H1 (cell line): ENCODE data around the gene DNMT1. TPM values are rescaled to one million over a fixed set of nuclear protein-coding genes. Genes with fewer than 3 reads are reported as not detected.

ENCODE experiments used
- BRCA1 ChIP-seq: IDR thresholded peaks from 2 replicates; pipeline ENCODE4 v1.6.1; 2012; ENCODE audit warnings: low read depth, low read length, improper control_type of control experiment
- GTF2F1 ChIP-seq: IDR thresholded peaks from 2 replicates; pipeline ENCODE4 v1.6.1; 2012; ENCODE audit warnings: low read depth, low read length, improper control_type of control experiment, borderline replicate concordance
- RXRA ChIP-seq: IDR thresholded peaks from 2 replicates; pipeline ENCODE4 v1.6.1; 2011; ENCODE audit warnings: low read depth, mild to moderate bottlenecking, low read length, moderate library complexity; ENCODE audit not compliant: insufficient read depth
- SP1 ChIP-seq: IDR thresholded peaks from 2 replicates; pipeline ENCODE4 v1.6.1; 2011; ENCODE audit warnings: low read depth, low read length
- SUZ12 ChIP-seq: fragments of 200-600 bp; sonication (generic); IDR thresholded peaks from 2 replicates; pipeline ENCODE4 v1.6.1; 2012; ENCODE audit warnings: mild to moderate bottlenecking, inconsistent platforms, low read length, moderate library complexity, mixed read lengths
- polyA plus RNA-seq, 7 experiments: library from polyadenylated mRNA; depleted of rRNA in 3 of 7; stranded (reverse) in 5 of 7; unstranded in 2 of 7; fragments of >200 nt in 5 of 7; fragments of 200-250 nt in 2 of 7; gene quantifications; 1 replicate in 5 of 7; 2 replicates in 1 of 7; 4 replicates in 1 of 7; pipeline versions ENCODE4 v1.2.1 to v1.2.3, GENCODE V29; 2011 to 2013; ENCODE audit warnings: missing spikeins in 2 of 7, mixed read lengths in 2 of 7
- total RNA-seq: library from RNA; stranded (reverse); fragmentation: NEBNext Ultra II Directional; extraction: Animal tissue kit (Norgen Biotek cat#: 25700); gene quantifications from 2 replicates; pipeline ENCODE4 v1.2.1, GENCODE V29; 2021
- TF ChIP-seq, protein P1 (sequence below): IDR thresholded peaks from 2 replicates; pipeline ENCODE4 v1.6.1; 2012; ENCODE audit warnings: low read length, inconsistent platforms
- TF ChIP-seq, protein P2 (sequence below): IDR thresholded peaks from 2 replicates; pipeline ENCODE4 v1.6.1; 2011; ENCODE audit warnings: low read depth, mild to moderate bottlenecking, low read length; ENCODE audit not compliant: insufficient read depth

Gene DNMT1
- total and polyA plus RNA-seq, 2 of the 8 experiments (the other 6 are each of a cell fraction or from before 2014, with no cell fraction given), result 101 to 210 TPM

DNA sequence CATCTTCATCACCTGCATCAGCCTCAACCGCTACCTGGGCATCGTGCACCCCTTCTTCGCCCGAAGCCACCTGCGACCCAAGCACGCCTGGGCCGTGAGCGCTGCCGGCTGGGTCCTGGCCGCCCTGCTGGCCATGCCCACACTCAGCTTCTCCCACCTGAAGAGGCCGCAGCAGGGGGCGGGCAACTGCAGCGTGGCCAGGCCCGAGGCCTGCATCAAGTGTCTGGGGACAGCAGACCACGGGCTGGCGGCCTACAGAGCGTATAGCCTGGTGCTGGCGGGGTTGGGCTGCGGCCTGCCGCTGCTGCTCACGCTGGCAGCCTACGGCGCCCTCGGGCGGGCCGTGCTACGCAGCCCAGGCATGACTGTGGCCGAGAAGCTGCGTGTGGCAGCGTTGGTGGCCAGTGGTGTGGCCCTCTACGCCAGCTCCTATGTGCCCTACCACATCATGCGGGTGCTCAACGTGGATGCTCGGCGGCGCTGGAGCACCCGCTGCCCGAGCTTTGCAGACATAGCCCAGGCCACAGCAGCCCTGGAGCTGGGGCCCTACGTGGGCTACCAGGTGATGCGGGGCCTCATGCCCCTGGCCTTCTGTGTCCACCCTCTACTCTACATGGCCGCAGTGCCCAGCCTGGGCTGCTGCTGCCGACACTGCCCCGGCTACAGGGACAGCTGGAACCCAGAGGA lies 80.6 kb downstream of the DNMT1 start (continued):
- TF ChIP-seq SUZ12 (no peak), GTF2F1 (no peak), RXRA (no peak), SP1 (no peak), BRCA1 (no peak)
- TF ChIP-seq, protein P1, sequence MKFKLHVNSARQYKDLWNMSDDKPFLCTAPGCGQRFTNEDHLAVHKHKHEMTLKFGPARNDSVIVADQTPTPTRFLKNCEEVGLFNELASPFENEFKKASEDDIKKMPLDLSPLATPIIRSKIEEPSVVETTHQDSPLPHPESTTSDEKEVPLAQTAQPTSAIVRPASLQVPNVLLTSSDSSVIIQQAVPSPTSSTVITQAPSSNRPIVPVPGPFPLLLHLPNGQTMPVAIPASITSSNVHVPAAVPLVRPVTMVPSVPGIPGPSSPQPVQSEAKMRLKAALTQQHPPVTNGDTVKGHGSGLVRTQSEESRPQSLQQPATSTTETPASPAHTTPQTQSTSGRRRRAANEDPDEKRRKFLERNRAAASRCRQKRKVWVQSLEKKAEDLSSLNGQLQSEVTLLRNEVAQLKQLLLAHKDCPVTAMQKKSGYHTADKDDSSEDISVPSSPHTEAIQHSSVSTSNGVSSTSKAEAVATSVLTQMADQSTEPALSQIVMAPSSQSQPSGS, result 0 out of 2 replicates have a peak, but pooled peaks have one; percentile 8
- TF ChIP-seq, protein P2, sequence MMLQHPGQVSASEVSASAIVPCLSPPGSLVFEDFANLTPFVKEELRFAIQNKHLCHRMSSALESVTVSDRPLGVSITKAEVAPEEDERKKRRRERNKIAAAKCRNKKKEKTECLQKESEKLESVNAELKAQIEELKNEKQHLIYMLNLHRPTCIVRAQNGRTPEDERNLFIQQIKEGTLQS, result no peak
